22Rv1 (cell line): ENCODE data around the gene SORT1.

Experiments
- ZFX ChIP-seq: fragments of 450-650 bp; IDR thresholded peaks from 2 replicates; pipeline ENCODE4 v1.6.1; 2017; ENCODE audit warnings: antibody characterized with exemption, borderline replicate concordance
- TF ChIP-seq, protein P1 (sequence below): fragments of 450-650 bp; IDR thresholded peaks from 2 replicates; pipeline ENCODE4 v1.5.1; 2017; ENCODE audit warnings: mild to moderate bottlenecking

DNA sequence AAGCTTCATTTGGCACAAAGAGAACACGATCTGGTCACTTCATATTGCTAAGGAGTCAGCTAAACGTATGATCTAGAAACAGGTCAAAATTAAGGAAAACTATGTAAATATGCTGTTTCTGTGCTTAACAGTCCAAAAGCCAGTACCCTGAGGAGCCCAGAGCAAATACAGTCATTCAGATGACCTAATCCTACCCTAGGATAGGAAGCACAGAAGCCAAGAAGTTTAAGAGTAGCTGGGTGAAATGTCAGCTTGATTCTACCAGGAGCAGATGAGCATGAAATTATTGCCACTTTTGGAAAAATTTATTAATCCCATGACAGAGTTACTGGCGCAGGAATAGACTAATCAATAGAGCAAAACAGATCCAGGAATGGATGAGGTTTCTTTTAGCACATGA, 18.3 kb downstream of the SORT1 start:
- TF ChIP-seq, protein P1, sequence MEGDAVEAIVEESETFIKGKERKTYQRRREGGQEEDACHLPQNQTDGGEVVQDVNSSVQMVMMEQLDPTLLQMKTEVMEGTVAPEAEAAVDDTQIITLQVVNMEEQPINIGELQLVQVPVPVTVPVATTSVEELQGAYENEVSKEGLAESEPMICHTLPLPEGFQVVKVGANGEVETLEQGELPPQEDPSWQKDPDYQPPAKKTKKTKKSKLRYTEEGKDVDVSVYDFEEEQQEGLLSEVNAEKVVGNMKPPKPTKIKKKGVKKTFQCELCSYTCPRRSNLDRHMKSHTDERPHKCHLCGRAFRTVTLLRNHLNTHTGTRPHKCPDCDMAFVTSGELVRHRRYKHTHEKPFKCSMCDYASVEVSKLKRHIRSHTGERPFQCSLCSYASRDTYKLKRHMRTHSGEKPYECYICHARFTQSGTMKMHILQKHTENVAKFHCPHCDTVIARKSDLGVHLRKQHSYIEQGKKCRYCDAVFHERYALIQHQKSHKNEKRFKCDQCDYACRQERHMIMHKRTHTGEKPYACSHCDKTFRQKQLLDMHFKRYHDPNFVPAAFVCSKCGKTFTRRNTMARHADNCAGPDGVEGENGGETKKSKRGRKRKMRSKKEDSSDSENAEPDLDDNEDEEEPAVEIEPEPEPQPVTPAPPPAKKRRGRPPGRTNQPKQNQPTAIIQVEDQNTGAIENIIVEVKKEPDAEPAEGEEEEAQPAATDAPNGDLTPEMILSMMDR: no peak
- no peak for TF ChIP-seq ZFX
